Gastrocnemius medialis (tissue), 4 donors: ENCODE results near the gene SLC5A12. TPM values are rescaled to one million over a fixed set of nuclear protein-coding genes. Genes with fewer than 3 reads are reported as not detected.
"Not testable (repeated sequence)": the region's sequence is repeated elsewhere in the genome, so short reads cannot be mapped to it uniquely, and the experiment has no call there.

Experiments used
- ATAC-seq, 2 donors: fragments of 150-250 bp; one replicate each; pipeline ENCODE4 v1.9.1; 2016
- DNase-seq, 2 donors: peaks; one replicate each; pipeline ENCODE4 v3.0.0-alpha.2; 2019
- H3K27ac ChIP-seq, 4 donors: fragments of 200-600 bp; sonication (generic); 1 replicate in 1 of 4; 2 replicates in 3 of 4; pipeline ENCODE4 v1.5.1; 2016 to 2018; ENCODE audit warnings: mild to moderate bottlenecking in 2 of 4, moderate library complexity in 1 of 4
- H3K27me3 ChIP-seq, 3 donors: fragments of 200-600 bp; sonication (generic) in 2 of 3; 1 replicate in 1 of 3; 2 replicates in 2 of 3; pipeline versions ENCODE4 v1.5.1 to v1.6.0; 2016 to 2019; ENCODE audit warnings: mild to moderate bottlenecking in 1 of 3, moderate library complexity in 1 of 3
- H3K36me3 ChIP-seq, 2 donors: fragments of 200-600 bp; sonication (generic) in 1 of 2; one replicate each; pipeline ENCODE4 v1.5.1; 2017 to 2018
- H3K4me1 ChIP-seq, 2 donors: fragments of 200-600 bp; sonication (generic) in 1 of 2; one replicate each; pipeline ENCODE4 v1.5.1; 2016 to 2017; ENCODE audit warnings: mild to moderate bottlenecking in 2 of 2
- H3K4me3 ChIP-seq, 4 donors: fragments of 200-600 bp; sonication (generic) in 3 of 4; 1 replicate in 1 of 4; 2 replicates in 3 of 4; pipeline ENCODE4 v1.5.1; 2016 to 2019; ENCODE audit warnings: mild to moderate bottlenecking in 2 of 4
- H3K9me3 ChIP-seq, 3 donors: fragments of 200-600 bp; sonication (generic) in 2 of 3; 1 replicate in 1 of 3; 2 replicates in 2 of 3; pipeline ENCODE4 v1.5.1; 2016 to 2019
- CTCF ChIP-seq, 5 experiments: fragments of 450-650 bp in 3 of 5; fragments of 200-600 bp in 2 of 5; sonication (generic) in 2 of 5; IDR thresholded peaks in 4 of 5; conservative IDR thresholded peaks in 1 of 5; 1 replicate in 4 of 5; 2 replicates in 1 of 5; pipeline ENCODE4 v1.5.1; 2016 to 2019; ENCODE audit warnings: antibody characterized with exemption in 5 of 5, mild to moderate bottlenecking in 3 of 5, moderate library complexity in 3 of 5
- POLR2A ChIP-seq, 2 donors: fragments of 450-650 bp; IDR thresholded peaks; one replicate each; pipeline ENCODE4 v1.6.1; 2017; ENCODE audit warnings: antibody characterized with exemption in 2 of 2, mild to moderate bottlenecking in 2 of 2, moderate library complexity in 2 of 2
- in situ Hi-C, 4 donors: fragments of 200-750 bp; cut with MboI; loops; one replicate each; pipeline versions ENCODE4 v1.15.0 to v1.8.0; 2017; ENCODE audit warnings: low sequenced_read_pairs in 4 of 4
- intact Hi-C: fragments of 100-400 bp; cut with DNase I; formaldehyde crosslinking; loops from one replicate; pipeline ENCODE4 v1.15.1; 2023; ENCODE audit warnings: low total_unique reads
- total RNA-seq, 4 donors: library from RNA; depleted of rRNA; stranded (reverse); fragments of >200 nt; gene quantifications; one replicate each; pipeline versions ENCODE4 v1.1.0 to v1.2.3, GENCODE V29; 2016

Gene SLC5A12
- total RNA-seq, 4 donors from 2014 or later = not detected

- Histone ChIP-seq H3K4me3 (no peak overlapping the region), H3K4me1 (no peaks in the 10 kb centered on the region), H3K9me3 (no peaks in the 10 kb centered on the region), H3K27ac (no peak overlapping the region), H3K36me3 (no peaks in the 10 kb centered on the region), H3K27me3 (no peaks in the 10 kb centered on the region)
- TF ChIP-seq CTCF (IDR thresholded peaks at IDR 0.05 in 4 of 5, conservative IDR thresholded peaks at IDR 0.05 in 1 of 5) = peak in 4 of 5 experiments; percentile 19 to 57 (median 40)
- TF ChIP-seq POLR2A (IDR thresholded peaks at IDR 0.05) = no peak
- DNase-seq (peak in 1 of 2 donors; percentile 12), ATAC-seq (peak in 1 of 2 donors; percentile 61)
- in situ Hi-C loops (loop anchor here in 1 of 4 donors (25.0 kb wide), 1 partner anchor 363 kb away; no protein-coding TSS in a partner anchor), intact Hi-C loops (loop anchor here (2.0 kb wide), 1 partner anchor 353 kb away; no protein-coding TSS in a partner anchor)
Measured at GRCh38 chr11:26649884-26650283, 72.0 kb downstream of the SLC5A12 start.

- H3K4me3 ChIP-seq, H3K4me1 ChIP-seq, H3K36me3 ChIP-seq, H3K27ac ChIP-seq, H3K27me3 ChIP-seq, ATAC-seq, H3K9me3 ChIP-seq, DNase-seq, intact Hi-C loops: not testable (repeated sequence)
- in situ Hi-C loops = loop anchor here in 1 of 4 donors (25.0 kb wide), 1 partner anchor 356 kb away; no protein-coding TSS in a partner anchor
Measured at GRCh38 chr11:26643314-26643713, 78.5 kb downstream of the SLC5A12 start.

DNA sequence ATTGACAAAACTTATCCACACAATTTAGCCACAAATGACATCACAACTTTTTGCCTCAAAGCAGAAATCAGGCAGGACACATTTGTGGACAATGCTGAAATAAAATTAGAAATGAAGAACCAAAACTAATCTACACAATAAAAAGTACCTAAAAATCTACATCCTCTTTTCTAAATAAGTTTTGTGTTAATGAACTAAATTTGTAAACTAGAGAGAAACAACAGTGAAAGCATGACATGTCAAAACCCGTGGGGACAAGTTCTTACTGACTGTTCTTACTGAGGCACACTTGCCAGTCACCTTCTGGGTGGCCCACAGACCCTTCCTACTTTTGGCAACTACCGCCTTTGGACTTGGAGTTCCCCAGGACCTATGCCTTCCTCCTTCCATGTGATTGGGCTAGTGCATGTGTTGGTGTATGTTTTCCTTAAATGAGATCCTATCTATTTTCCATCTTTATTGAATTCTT, 89.1 kb downstream of the SLC5A12 start:
- H3K27ac ChIP-seq = no peak overlapping the region
- H3K4me3 ChIP-seq = no peak overlapping the region
- H3K27me3 ChIP-seq = no peaks in the 10 kb centered on the region
- in situ Hi-C loops (loop anchor here in 1 of 4 donors (25.0 kb wide), 1 partner anchor 345 kb away; no protein-coding TSS in a partner anchor), intact Hi-C loops (no loop called here)
- TF ChIP-seq POLR2A (IDR thresholded peaks at IDR 0.05) (no peak), CTCF (IDR thresholded peaks at IDR 0.05 in 4 of 5, conservative IDR thresholded peaks at IDR 0.05 in 1 of 5) (no peak)
- H3K9me3 ChIP-seq = no peaks in the 10 kb centered on the region
- no peaks in the 10 kb centered on the region for H3K4me1 ChIP-seq
- ATAC-seq = no peak
- H3K36me3 ChIP-seq = no peaks in the 10 kb centered on the region
- no peak for DNase-seq

DNA sequence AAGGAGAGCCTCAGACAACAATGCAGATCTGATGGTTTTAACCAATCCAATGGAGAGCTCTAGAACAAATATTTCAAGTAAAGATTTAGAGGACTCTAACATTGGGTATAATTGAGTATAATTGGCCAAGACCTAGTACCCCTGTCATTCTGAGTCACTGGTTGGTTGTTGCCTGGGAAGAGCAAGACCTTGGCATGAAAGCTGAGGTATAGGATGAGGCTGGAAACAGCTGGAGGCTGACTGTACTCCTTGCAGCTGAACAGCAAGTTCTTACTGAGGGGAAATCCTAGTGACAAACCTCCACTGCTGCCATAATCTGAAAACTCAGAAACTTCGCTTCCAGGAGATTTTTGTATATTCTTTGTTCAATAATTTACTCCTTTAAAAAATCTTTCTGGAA, 95.5 kb downstream of the SLC5A12 start:
- Histone ChIP-seq H3K27ac (no peak overlapping the region), H3K4me1 (no peaks in the 10 kb centered on the region), H3K9me3 (no peaks in the 10 kb centered on the region), H3K27me3 (no peaks in the 10 kb centered on the region), H3K4me3 (no peak overlapping the region), H3K36me3 (no peaks in the 10 kb centered on the region)
- no peak for ATAC-seq
- intact Hi-C loops (no loop called here), in situ Hi-C loops (loop anchor here in 1 of 4 donors (25.0 kb wide), 1 partner anchor 339 kb away; no protein-coding TSS in a partner anchor)
- TF ChIP-seq POLR2A (IDR thresholded peaks at IDR 0.05) = no peak
- TF ChIP-seq CTCF (IDR thresholded peaks at IDR 0.05 in 4 of 5, conservative IDR thresholded peaks at IDR 0.05 in 1 of 5) = no peak
- DNase-seq = no peak

GRCh38 chr11:26623076-26623659, 98.7 kb downstream of the SLC5A12 start:
- no peak overlapping the region for H3K27ac ChIP-seq
- intact Hi-C loops = no loop called here
- no peaks in the 10 kb centered on the region for H3K27me3 ChIP-seq
- in situ Hi-C loops = no loop called here
- no peaks in the 10 kb centered on the region for H3K36me3 ChIP-seq
- ATAC-seq (no peak), DNase-seq (no peak)
- no peak for TF ChIP-seq POLR2A (IDR thresholded peaks at IDR 0.05)
- H3K4me1 ChIP-seq = no peaks in the 10 kb centered on the region
- no peaks in the 10 kb centered on the region for H3K9me3 ChIP-seq
- no peak overlapping the region for H3K4me3 ChIP-seq
